GM12873 (cell line): ENCODE data around the gene FAXDC2.

Source experiments
- CTCF ChIP-seq: IDR thresholded peaks from 2 replicates; pipeline ENCODE4 v1.5.1; 2012; ENCODE audit warnings: low read depth, mild to moderate bottlenecking, moderate library complexity, low read length, control low read depth; ENCODE audit not compliant: insufficient read depth; ENCODE audit errors: missing control alignments

FAXDC2 gene

GRCh38 chr5:154800582-154800981, 49.8 kb downstream of the FAXDC2 start:
- no peak for TF ChIP-seq CTCF

GRCh38 chr5:154797762-154798161, 52.6 kb downstream of the FAXDC2 start:
- TF ChIP-seq CTCF = no peak

- no peak for TF ChIP-seq CTCF
These were observed 55.2 kb downstream of the FAXDC2 start for GRCh38 chr5:154795235-154795596.

- TF ChIP-seq CTCF = no peak
These were observed 55.7 kb downstream of the FAXDC2 start for GRCh38 chr5:154794525-154795234.

- TF ChIP-seq CTCF = no peak
These were observed 56.5 kb downstream of the FAXDC2 start for GRCh38 chr5:154793599-154794524.

- TF ChIP-seq CTCF = no peak
These were observed 58.9 kb downstream of the FAXDC2 start for GRCh38 chr5:154791535-154791934.

GRCh38 chr5:154788212-154788611, 62.2 kb downstream of the FAXDC2 start:
- TF ChIP-seq CTCF = no peak
